HEK293T (cell line): Measurements from ENCODE around the gene GRIK4.

Source experiments
- CTCF ChIA-PET: fragments of 350-600 bp; formaldehyde crosslinking; extraction: SDS; loops from one replicate; lab custom pipeline; 2021; ENCODE audit warnings: antibody characterized with exemption, inconsistent platforms; lab: Yijun Ruan, JAX
- POLR2A ChIA-PET: fragments of 350-600 bp; formaldehyde crosslinking; extraction: SDS; loops from one replicate; lab custom pipeline; 2020; ENCODE audit warnings: antibody characterized with exemption, inconsistent platforms; lab: Yijun Ruan, JAX
- DNase-seq: peaks from one replicate; pipeline ENCODE4 v3.0.0; 2012; ENCODE audit warnings: mixed read lengths; ENCODE audit errors: extremely low spot score
- ARNT ChIP-seq: fragments of 450-650 bp; IDR thresholded peaks from 2 replicates; pipeline ENCODE4 v1.6.1; 2017; ENCODE audit warnings: mild to moderate bottlenecking
- BHLHE40 ChIP-seq: fragments of 450-650 bp; IDR thresholded peaks from 2 replicates; pipeline ENCODE4 v1.6.1; 2016; ENCODE audit warnings: mild to moderate bottlenecking, moderate library complexity, borderline replicate concordance
- CTBP1 ChIP-seq: fragments of 450-650 bp; IDR thresholded peaks from 2 replicates; pipeline ENCODE4 v1.6.1; 2016; ENCODE audit warnings: borderline replicate concordance
- ELF4 ChIP-seq: fragments of 450-650 bp; IDR thresholded peaks from 2 replicates; pipeline ENCODE4 v1.6.1; 2017; ENCODE audit warnings: antibody characterized with exemption
- FOXA1 ChIP-seq: fragments of 450-650 bp; IDR thresholded peaks from 2 replicates; pipeline ENCODE4 v1.6.1; 2016; ENCODE audit warnings: mild to moderate bottlenecking
- FOXK2 ChIP-seq: fragments of 450-650 bp; IDR thresholded peaks from 2 replicates; pipeline ENCODE4 v1.6.1; 2016; ENCODE audit warnings: mild to moderate bottlenecking
- FOXM1 ChIP-seq: fragments of 450-650 bp; IDR thresholded peaks from 2 replicates; pipeline ENCODE4 v1.6.1; 2017; ENCODE audit warnings: mild to moderate bottlenecking, borderline replicate concordance
- HDGF ChIP-seq: fragments of 450-650 bp; IDR thresholded peaks from 2 replicates; pipeline ENCODE4 v1.6.1; 2017; ENCODE audit warnings: antibody characterized with exemption, borderline replicate concordance
- L3MBTL2 ChIP-seq: fragments of 450-650 bp; conservative IDR thresholded peaks from 2 replicates; pipeline ENCODE4 v1.6.1; 2016; ENCODE audit warnings: mild to moderate bottlenecking
- LEF1 ChIP-seq: fragments of 450-650 bp; IDR thresholded peaks from 2 replicates; pipeline ENCODE4 v1.6.1; 2017; ENCODE audit warnings: mild to moderate bottlenecking, borderline replicate concordance
- NFRKB ChIP-seq: fragments of 450-650 bp; IDR thresholded peaks from 2 replicates; pipeline ENCODE4 v1.6.1; 2016; ENCODE audit warnings: mild to moderate bottlenecking, moderate library complexity
- PKNOX1 ChIP-seq: fragments of 450-650 bp; IDR thresholded peaks from 2 replicates; pipeline ENCODE4 v1.6.1; 2016
- SP1 ChIP-seq: fragments of 450-650 bp; IDR thresholded peaks from 2 replicates; pipeline ENCODE4 v1.6.1; 2017
- SUZ12 ChIP-seq: fragments of 450-650 bp; IDR thresholded peaks from 2 replicates; pipeline ENCODE4 v1.6.1; 2016; ENCODE audit warnings: mild to moderate bottlenecking
- TARDBP ChIP-seq: fragments of 450-650 bp; IDR thresholded peaks from 2 replicates; pipeline ENCODE4 v1.6.1; 2016
- ZNF384 ChIP-seq: fragments of 450-650 bp; IDR thresholded peaks from 2 replicates; pipeline ENCODE4 v1.6.1; 2016

The GRIK4 gene

GRCh38 chr11:120610111-120610510 is 98.6 kb downstream of the GRIK4 start:
- ChIA-PET CTCF (interaction anchor here (0.6 kb wide), 1 partner anchor 579 kb away, joined by 3 read pairs; no protein-coding TSS in a partner anchor), POLR2A (no interaction called here)
- TF ChIP-seq NFRKB (no peak), FOXM1 (no peak), L3MBTL2 (no peak), LEF1 (no peak), FOXK2 (no peak), SP1 (no peak), PKNOX1 (no peak), CTBP1 (no peak), HDGF (no peak), ARNT (no peak), BHLHE40 (no peak)
- DNase-seq: no peak

- ChIA-PET POLR2A (no interaction called here), CTCF (no interaction called here)
- TF ChIP-seq SUZ12 (no peak), PKNOX1 (no peak), CTBP1 (no peak), NFRKB (no peak), FOXM1 (no peak), FOXA1 (no peak), HDGF (no peak), BHLHE40 (no peak), FOXK2 (no peak), LEF1 (no peak), SP1 (no peak), TARDBP (no peak), ELF4 (no peak)
- no peak for DNase-seq
Observed at GRCh38 chr11:120611581-120611980, 100.0 kb downstream of the GRIK4 start.

- CTCF ChIA-PET: no interaction called here
- no peak for DNase-seq
- no peak for TF ChIP-seq ZNF384
- TF ChIP-seq SUZ12: no peak
- TF ChIP-seq BHLHE40: no peak
- TF ChIP-seq TARDBP: no peak
- TF ChIP-seq FOXM1: no peak
- TF ChIP-seq ELF4: no peak
- TF ChIP-seq ARNT: no peak
- TF ChIP-seq FOXK2: no peak
- TF ChIP-seq LEF1: no peak
- TF ChIP-seq FOXA1: no peak
- TF ChIP-seq PKNOX1: no peak
- POLR2A ChIA-PET: no interaction called here
Observed at GRCh38 chr11:120612513-120613263, 101.1 kb downstream of the GRIK4 start.

- ChIA-PET CTCF (interaction anchor here (0.5 kb wide), 1 partner anchor 362 kb away, joined by 4 read pairs; no protein-coding TSS in a partner anchor), POLR2A (no interaction called here)
- DNase-seq: no peak
- TF ChIP-seq FOXM1 (no peak), TARDBP (no peak), ELF4 (no peak), SUZ12 (no peak), NFRKB (no peak), ARNT (no peak), PKNOX1 (no peak), FOXA1 (no peak), FOXK2 (no peak), SP1 (no peak), L3MBTL2 (no peak), CTBP1 (no peak), ZNF384 (no peak), BHLHE40 (no peak), LEF1 (no peak), HDGF (no peak)
Observed at GRCh38 chr11:120613264-120614226, 102.0 kb downstream of the GRIK4 start.

GRCh38 chr11:120615391-120615790 is 103.8 kb downstream of the GRIK4 start:
- CTCF ChIA-PET: interaction anchor here (0.6 kb wide), 1 partner anchor 17 kb away, joined by 3 read pairs; no protein-coding TSS in a partner anchor

More at GRCh38 chr11:120615391-120615790, 103.8 kb downstream of the GRIK4 start:
- TF ChIP-seq NFRKB (no peak), TARDBP (no peak), FOXM1 (no peak), ARNT (no peak), BHLHE40 (no peak), FOXA1 (no peak), FOXK2 (no peak), ZNF384 (no peak), ELF4 (no peak), PKNOX1 (no peak), CTBP1 (no peak), SUZ12 (no peak), LEF1 (no peak), L3MBTL2 (no peak), SP1 (no peak), HDGF (no peak)
- POLR2A ChIA-PET: no interaction called here
- no peak for DNase-seq
